ENCODE measurements around the gene SUN5. TPM values are rescaled to one million over a fixed set of nuclear protein-coding genes. Genes with fewer than 3 reads are reported as not detected.

Gene SUN5
- total and polyA plus RNA-seq, 2 of the 8 experiments (the other 6 are each of a cell fraction or from before 2014, with no cell fraction given), result not detected

- TF ChIP-seq CHD7 (IDR thresholded peaks at IDR 0.05; ENCODE audit: insufficient replicate concordance, low read length), result no peak
- TF ChIP-seq FOSL1 (IDR thresholded peaks at IDR 0.05; ENCODE audit: insufficient read depth, low read depth, low read length), result no peak
- no peak for TF ChIP-seq PHF8 (conservative IDR thresholded peaks at IDR 0.05; ENCODE audit: low read depth, low read length)
- no peak for TF ChIP-seq HDAC2 (IDR thresholded peaks at IDR 0.05; ENCODE audit: borderline replicate concordance in 1 of 2, low read depth in 2 of 2, low read length in 2 of 2)
- TF ChIP-seq, protein P1, sequence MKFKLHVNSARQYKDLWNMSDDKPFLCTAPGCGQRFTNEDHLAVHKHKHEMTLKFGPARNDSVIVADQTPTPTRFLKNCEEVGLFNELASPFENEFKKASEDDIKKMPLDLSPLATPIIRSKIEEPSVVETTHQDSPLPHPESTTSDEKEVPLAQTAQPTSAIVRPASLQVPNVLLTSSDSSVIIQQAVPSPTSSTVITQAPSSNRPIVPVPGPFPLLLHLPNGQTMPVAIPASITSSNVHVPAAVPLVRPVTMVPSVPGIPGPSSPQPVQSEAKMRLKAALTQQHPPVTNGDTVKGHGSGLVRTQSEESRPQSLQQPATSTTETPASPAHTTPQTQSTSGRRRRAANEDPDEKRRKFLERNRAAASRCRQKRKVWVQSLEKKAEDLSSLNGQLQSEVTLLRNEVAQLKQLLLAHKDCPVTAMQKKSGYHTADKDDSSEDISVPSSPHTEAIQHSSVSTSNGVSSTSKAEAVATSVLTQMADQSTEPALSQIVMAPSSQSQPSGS (IDR thresholded peaks at IDR 0.05; ENCODE audit: low read length), result no peak
- no peak for TF ChIP-seq TAF7 (optimal IDR thresholded peaks at IDR 0.05; ENCODE audit: borderline replicate concordance, low read depth, low read length)
- no peak for TF ChIP-seq ZNF274 (IDR thresholded peaks at IDR 0.05; ENCODE audit: borderline replicate concordance, extremely low read depth, low read length)
- TF ChIP-seq, protein P2, sequence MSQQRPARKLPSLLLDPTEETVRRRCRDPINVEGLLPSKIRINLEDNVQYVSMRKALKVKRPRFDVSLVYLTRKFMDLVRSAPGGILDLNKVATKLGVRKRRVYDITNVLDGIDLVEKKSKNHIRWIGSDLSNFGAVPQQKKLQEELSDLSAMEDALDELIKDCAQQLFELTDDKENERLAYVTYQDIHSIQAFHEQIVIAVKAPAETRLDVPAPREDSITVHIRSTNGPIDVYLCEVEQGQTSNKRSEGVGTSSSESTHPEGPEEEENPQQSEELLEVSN (IDR thresholded peaks at IDR 0.05), result no peak
Measured at GRCh38 chr20:32957459-32957858, 46.8 kb downstream of the SUN5 start (continued).
